Fibroblast of the aortic adventitia (primary cell): ENCODE measurements around the gene PPP1R37. TPM values are rescaled to one million over a fixed set of nuclear protein-coding genes. Genes with fewer than 3 reads are reported as not detected.

Experiments used
- DNase-seq: peaks from one replicate; pipeline ENCODE4 v3.0.0-alpha.2; 2010; ENCODE audit warnings: low read depth
- H3K4me3 ChIP-seq: 2 replicates; pipeline ENCODE4 v1.5.1; 2011; ENCODE audit warnings: low read depth, mild to moderate bottlenecking, control low read depth, low read length, moderate library complexity
- total RNA-seq: library from RNA; depleted of rRNA; stranded (reverse); fragments of >200 nt; gene quantifications from 2 replicates; pipeline ENCODE4 v1.2.3, GENCODE V29; 2012; ENCODE audit warnings: low replicate concordance
- TF ChIP-seq, protein P1 (sequence below): IDR thresholded peaks from 2 replicates; pipeline ENCODE4 v1.5.1; 2011; ENCODE audit warnings: mild to moderate bottlenecking, low read length, control low read depth, inconsistent platforms; ENCODE audit not compliant: insufficient read depth

PPP1R37 gene
- total RNA-seq, 1 donor = 28.0 TPM

DNA sequence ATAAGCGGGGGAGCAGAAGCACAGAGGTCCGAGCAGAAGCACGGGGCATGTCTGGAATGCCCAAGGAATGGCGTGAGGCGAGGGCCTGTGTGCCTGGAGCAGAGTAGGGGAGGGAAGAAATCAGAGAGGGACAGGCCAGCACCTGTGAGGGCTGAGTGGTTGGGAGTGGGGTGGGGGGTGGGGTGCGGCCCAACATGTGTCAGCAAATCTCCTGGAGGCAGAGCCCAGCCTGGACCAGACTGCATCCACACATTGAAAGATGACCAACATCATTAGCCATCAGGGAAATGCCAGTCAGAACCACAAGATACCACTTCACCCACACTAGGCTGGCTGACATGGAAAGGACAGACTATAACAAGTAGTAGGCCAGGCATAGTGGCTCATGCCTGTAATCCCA, 42.9 kb upstream of the PPP1R37 start:
- no peak overlapping the region for H3K4me3 ChIP-seq
- TF ChIP-seq, protein P1, sequence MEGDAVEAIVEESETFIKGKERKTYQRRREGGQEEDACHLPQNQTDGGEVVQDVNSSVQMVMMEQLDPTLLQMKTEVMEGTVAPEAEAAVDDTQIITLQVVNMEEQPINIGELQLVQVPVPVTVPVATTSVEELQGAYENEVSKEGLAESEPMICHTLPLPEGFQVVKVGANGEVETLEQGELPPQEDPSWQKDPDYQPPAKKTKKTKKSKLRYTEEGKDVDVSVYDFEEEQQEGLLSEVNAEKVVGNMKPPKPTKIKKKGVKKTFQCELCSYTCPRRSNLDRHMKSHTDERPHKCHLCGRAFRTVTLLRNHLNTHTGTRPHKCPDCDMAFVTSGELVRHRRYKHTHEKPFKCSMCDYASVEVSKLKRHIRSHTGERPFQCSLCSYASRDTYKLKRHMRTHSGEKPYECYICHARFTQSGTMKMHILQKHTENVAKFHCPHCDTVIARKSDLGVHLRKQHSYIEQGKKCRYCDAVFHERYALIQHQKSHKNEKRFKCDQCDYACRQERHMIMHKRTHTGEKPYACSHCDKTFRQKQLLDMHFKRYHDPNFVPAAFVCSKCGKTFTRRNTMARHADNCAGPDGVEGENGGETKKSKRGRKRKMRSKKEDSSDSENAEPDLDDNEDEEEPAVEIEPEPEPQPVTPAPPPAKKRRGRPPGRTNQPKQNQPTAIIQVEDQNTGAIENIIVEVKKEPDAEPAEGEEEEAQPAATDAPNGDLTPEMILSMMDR = no peak
- no peak for DNase-seq

DNA sequence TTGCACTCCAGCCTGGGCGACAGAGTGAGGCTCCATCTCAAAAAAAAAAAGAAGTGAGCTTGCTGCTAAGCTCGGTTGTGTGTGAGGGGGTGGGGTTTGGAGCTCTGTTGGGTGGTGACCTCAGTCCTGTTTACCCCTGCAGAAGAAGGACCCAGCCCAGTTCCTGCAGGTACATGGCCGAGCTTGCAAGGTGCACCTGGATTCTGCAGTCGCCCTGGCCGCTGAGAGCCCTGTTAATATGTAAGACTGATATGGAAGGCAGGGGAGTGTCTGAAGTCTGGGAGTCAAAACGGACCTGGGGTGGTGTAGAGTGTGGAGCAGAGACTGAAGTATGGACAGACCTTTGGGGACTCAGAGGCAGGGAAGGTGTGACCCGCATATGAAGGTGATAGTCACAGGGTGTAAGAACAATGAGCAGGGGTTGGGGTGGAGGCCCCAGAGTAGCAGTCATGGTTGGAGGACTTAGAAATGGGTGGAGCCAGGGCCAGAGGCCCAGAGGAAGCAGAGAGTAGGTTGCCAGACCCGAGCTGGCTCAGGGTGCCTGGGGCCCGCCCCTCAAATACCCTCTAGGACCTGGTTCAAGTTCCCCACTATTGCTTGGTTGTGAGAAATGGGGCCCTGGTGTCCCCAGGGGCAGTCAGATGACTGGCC, 40.9 kb upstream of the PPP1R37 start:
- TF ChIP-seq, protein P1 = no peak
- H3K4me3 ChIP-seq = no peak overlapping the region
- DNase-seq = no peak

DNA sequence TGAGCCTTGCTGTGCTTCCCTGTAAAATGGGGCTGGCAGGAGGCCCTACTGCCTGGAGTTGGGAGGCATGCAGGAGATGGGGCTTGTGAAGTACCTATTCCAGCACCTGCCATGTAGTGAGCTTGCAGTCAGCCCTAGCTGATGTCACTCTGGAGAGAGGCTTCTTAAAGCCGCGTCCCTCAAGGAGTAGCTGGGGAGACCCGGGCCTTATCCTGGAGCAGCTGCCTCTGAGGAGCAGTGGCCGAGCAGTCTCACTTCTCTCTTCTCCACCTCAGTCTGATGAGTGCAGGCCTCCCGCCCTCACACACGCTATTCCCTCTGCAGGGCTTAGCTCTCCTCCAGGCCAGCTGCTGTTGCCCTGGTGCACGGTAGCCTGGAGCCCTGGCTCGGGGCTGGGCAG, 36.1 kb upstream of the PPP1R37 start:
- no peak for DNase-seq
- TF ChIP-seq, protein P1 = no peak
- no peak overlapping the region for H3K4me3 ChIP-seq

DNA sequence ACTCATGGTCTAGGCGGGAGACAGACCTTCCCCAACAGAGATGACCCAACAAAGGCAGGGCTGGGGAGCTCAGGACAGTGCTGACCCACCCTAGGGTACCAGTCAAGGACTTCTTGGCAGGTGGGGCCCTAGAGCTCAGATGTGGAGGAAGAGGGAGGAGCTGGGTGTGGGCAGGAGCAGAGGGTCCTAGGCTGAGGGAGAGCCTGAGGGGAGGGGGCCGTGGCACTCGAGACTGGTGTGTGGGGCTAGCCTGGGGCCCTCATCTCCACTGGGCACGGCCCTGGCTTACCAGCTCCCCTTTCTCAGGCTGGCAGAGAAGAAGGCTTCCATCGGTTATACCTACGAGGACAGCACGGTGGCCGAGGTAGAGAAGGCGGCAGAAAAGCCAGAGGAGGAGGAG, 35.5 kb upstream of the PPP1R37 start:
- no peak overlapping the region for H3K4me3 ChIP-seq
- no peak for DNase-seq
- TF ChIP-seq, protein P1 = no peak

DNA sequence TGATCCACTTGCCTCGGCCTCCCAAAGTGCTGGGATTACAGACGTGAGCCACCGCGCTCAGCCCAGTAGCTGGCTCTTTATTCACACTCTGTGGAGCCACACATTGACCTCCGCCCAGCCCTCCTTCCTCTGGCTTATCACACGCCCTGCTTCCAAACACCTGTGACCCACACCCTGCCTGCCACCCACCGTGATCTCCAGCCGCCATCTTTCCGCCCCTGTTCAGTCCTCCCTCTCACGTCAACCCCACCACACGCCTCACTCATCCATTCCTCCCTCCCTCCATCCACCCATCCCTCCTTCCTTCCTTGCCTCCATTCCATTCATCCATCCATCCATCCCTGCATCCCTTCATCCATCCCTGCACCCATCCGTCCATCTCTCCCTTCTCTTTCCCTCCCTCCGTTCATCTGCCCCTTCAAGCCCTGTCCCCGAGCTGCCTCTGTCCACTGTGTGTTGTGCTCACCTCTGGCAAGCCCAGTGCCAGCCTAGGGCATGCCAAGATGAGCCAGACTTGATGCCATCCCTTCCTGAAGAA, 34.3 kb upstream of the PPP1R37 start:
- no peak overlapping the region for H3K4me3 ChIP-seq
- DNase-seq = no peak
- TF ChIP-seq, protein P1 = no peak

DNA sequence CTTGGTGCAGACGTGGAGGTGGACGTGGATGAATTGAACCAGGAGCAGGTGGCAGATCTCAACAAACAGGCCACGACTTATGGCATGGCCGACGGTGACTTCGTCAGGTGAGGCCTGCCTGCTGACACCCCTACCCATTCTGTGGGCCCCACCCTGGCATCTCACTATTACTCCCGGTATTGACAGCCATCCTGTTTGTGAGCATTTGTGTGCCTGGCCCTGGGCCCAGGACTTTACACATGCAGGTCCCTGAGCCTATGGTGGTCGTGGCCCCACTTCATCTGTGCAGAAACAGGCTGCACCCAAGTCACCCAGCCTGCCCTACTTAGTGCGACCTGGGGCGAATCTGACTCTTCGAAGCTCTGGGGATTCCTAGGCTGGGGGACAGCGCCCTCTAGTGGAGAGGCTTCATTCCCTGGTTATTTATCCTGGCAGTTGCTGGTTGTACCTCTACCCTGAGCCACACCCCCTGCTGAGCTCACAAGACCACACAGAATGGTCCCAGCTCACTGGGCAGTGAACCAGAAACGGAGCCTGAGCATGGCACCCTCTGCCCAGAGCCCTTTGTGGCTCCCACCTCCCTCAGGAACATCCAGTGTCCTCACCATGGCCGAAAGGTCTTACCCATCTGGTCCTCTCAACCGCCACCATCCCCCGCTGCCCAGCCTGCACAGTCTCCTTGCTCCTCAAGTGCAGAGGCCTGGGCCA, 33.6 kb upstream of the PPP1R37 start:
- TF ChIP-seq, protein P1 = peak; percentile 91
- no peak overlapping the region for H3K4me3 ChIP-seq

More for the DNA sequence above, 33.6 kb upstream of the PPP1R37 start:
- DNase-seq = peak; percentile 77
